Ovary (tissue), 10 donors: ENCODE results near the gene ADRB1. TPM values are rescaled to one million over a fixed set of nuclear protein-coding genes. Genes with fewer than 3 reads are reported as not detected.

Experiments used
- DNase-seq, 5 donors: peaks; one replicate each; pipeline ENCODE4 v3.0.0-alpha.2; 2019 to 2020
- H3K27ac ChIP-seq, 2 donors: fragments of 200-600 bp; one replicate each; pipeline versions ENCODE4 v1.5.1 to v1.8.0; 2019 to 2022
- H3K27me3 ChIP-seq: fragments of 200-600 bp; one replicate; pipeline ENCODE4 v1.8.0; 2022
- H3K36me3 ChIP-seq: fragments of 200-600 bp; sonication (generic); one replicate; pipeline ENCODE4 v1.5.1; 2019
- H3K4me1 ChIP-seq: one replicate; pipeline ENCODE4 v1.8.1; 2013; ENCODE audit warnings: mild to moderate bottlenecking, moderate library complexity; ENCODE audit not compliant: insufficient read depth
- H3K4me3 ChIP-seq: fragments of 200-600 bp; sonication (generic); one replicate; pipeline ENCODE4 v1.5.1; 2017
- H3K9me3 ChIP-seq, 2 donors: fragments of 200-600 bp in 1 of 2; sonication (generic) in 1 of 2; one replicate each; pipeline versions ENCODE4 v1.5.1 to v1.8.1; 2013 to 2019; ENCODE audit warnings: mild to moderate bottlenecking in 1 of 2, moderate library complexity in 1 of 2
- EP300 ChIP-seq: sonication (generic); formaldehyde crosslinking; IDR thresholded peaks from one replicate; pipeline ENCODE4 v1.6.1; 2017; ENCODE audit warnings: antibody characterized with exemption
- POLR2A ChIP-seq: fragments of 450-650 bp; IDR thresholded peaks from one replicate; pipeline ENCODE4 v1.6.1; 2017; ENCODE audit warnings: antibody characterized with exemption, mild to moderate bottlenecking, moderate library complexity
- WGBS, 3 donors: extraction: QIAGEN DNeasy Blood & Tissue Kit in 1 of 3; methylation state at CpG; one replicate each; pipeline versions ENCODE4 v1.1.5 to v1.1.7; 2013 to 2017; 5-methylcytosine and 5-hydroxymethylcytosine counted together
- intact Hi-C, 4 donors: fragments of 100-400 bp; cut with DNase I; formaldehyde crosslinking; loops; one replicate each; pipeline versions ENCODE4 v1.11.0 to v1.15.1; 2022 to 2023
- long read RNA-seq, 3 donors: library from polyadenylated mRNA in 2 of 3; unstranded in 2 of 3; transcript quantifications; one replicate each; pipeline ENCODE4 v2.0.0 and lab custom pipeline, GENCODE V29; 2021 to 2026
- polyA plus RNA-seq, 2 donors: library from polyadenylated mRNA; stranded (reverse); fragments of 200-250 nt in 1 of 2; fragments of 350-450 nt in 1 of 2; fragmentation: Illumina TruSeq in 1 of 2; extraction: RNeasy Lipid Tissue Mini Kit (QIAGEN cat#74804) in 1 of 2; gene quantifications; one replicate each; pipeline ENCODE4 v1.2.3, GENCODE V29; 2013 to 2014
- total RNA-seq, 7 donors: library from RNA; depleted of rRNA in 2 of 7; stranded (reverse); fragments of >200 nt in 2 of 7; fragmentation: NEBNext Ultra II Directional in 3 of 7; extraction: Animal tissue kit (Norgen Biotek cat#: 25700) in 3 of 7; gene quantifications; one replicate each; pipeline versions ENCODE4 v1.1.0 to v1.2.4, GENCODE V29; 2016 to 2023
- TF ChIP-seq, protein P1 (sequence below), 3 donors: fragments of 450-650 bp in 2 of 3; fragments of 200-600 bp in 1 of 3; IDR thresholded peaks; one replicate each; pipeline versions ENCODE4 v1.5.1 to v1.8.0; 2016 to 2022; ENCODE audit warnings: antibody characterized with exemption in 3 of 3, mild to moderate bottlenecking in 1 of 3
- donor health status: DM: no; HTN: no; CAD: no; lungs with moderate emphysema.
- donor health status: DM: no; HTN: no; CAD: no.
- donor health status: Bipolar disorder and iron deficiency.
- donor health status: DM: yes; HTN: yes; CAD: no.
- donor health status: DM: no; HTN: no; CAD: no.
- donor health status: DM: yes; HTN: yes; CAD: no.

The ADRB1 gene
- total RNA-seq (1 to 10 TPM in 1 of 7 donors, under 1 TPM in 4, not detected in 2; 0.13 to 1.1 (median 0.24) TPM), polyA plus RNA-seq (under 1 TPM in 1 of 2 donors, not detected in 1; 0.13 TPM)
- long read RNA-seq, donor 1, result 0 reads
- long read RNA-seq, donor 2, partial matches to known transcripts, result 0 of 2 reads
- long read RNA-seq, donor 2, other reads (novel, unspliced or antisense), result 0 of 2 reads
- long read RNA-seq, donor 3, partial matches to known transcripts, result 0 of 1 reads
- long read RNA-seq, donor 3, other reads (novel, unspliced or antisense), result 0 of 1 reads

GRCh38 chr10:114043532-114044246, at the start of gene ADRB1:
ADRB1 (plus strand) TSS chr10:114043866; CDS start chr10:114044133, 267 bp downstream.
- intact Hi-C loops, result no loop called here
- peak in 1 of 5 donors; percentile 41 for DNase-seq
- peak within 1 kb of the TSS; percentile 23 for H3K4me3 ChIP-seq
- H3K36me3 ChIP-seq, result no peaks in the 10 kb centered on the region
- TF ChIP-seq EP300, result no peak
- no peak for TF ChIP-seq POLR2A
- TF ChIP-seq, protein P1, sequence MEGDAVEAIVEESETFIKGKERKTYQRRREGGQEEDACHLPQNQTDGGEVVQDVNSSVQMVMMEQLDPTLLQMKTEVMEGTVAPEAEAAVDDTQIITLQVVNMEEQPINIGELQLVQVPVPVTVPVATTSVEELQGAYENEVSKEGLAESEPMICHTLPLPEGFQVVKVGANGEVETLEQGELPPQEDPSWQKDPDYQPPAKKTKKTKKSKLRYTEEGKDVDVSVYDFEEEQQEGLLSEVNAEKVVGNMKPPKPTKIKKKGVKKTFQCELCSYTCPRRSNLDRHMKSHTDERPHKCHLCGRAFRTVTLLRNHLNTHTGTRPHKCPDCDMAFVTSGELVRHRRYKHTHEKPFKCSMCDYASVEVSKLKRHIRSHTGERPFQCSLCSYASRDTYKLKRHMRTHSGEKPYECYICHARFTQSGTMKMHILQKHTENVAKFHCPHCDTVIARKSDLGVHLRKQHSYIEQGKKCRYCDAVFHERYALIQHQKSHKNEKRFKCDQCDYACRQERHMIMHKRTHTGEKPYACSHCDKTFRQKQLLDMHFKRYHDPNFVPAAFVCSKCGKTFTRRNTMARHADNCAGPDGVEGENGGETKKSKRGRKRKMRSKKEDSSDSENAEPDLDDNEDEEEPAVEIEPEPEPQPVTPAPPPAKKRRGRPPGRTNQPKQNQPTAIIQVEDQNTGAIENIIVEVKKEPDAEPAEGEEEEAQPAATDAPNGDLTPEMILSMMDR (IDR thresholded peaks at IDR 0.05), result no peak
- H3K9me3 ChIP-seq, result peaks cover 0 to 3% of the 10 kb centered on the region in 2 donors
- 0 to 1% (median 1%) methylated on average over 30 to 85 of the region's 90 CpGs for WGBS, 3 donors
- H3K4me1 ChIP-seq, result peaks cover 4% of the 10 kb centered on the region
- no peaks in the 10 kb centered on the region for H3K27me3 ChIP-seq
- H3K27ac ChIP-seq, result no peak within 1 kb of the TSS

GRCh38 chr10:113995201-113995600, 48.5 kb upstream of the ADRB1 start:
- DNase-seq, result no peak
- H3K4me3 ChIP-seq, result no peak overlapping the region
- no peaks in the 10 kb centered on the region for H3K4me1 ChIP-seq
- no peaks in the 10 kb centered on the region for H3K27me3 ChIP-seq
- no peaks in the 10 kb centered on the region for H3K36me3 ChIP-seq
- no peaks in the 10 kb centered on the region for H3K9me3 ChIP-seq
- TF ChIP-seq EP300, result no peak
- TF ChIP-seq, protein P1 (IDR thresholded peaks at IDR 0.05), result no peak
- H3K27ac ChIP-seq, result no peak overlapping the region
- WGBS, 3 donors, result 64 to 73% (median 68%) methylated on average over 2 of the region's 2 CpGs
- intact Hi-C loops, result no loop called here

DNA sequence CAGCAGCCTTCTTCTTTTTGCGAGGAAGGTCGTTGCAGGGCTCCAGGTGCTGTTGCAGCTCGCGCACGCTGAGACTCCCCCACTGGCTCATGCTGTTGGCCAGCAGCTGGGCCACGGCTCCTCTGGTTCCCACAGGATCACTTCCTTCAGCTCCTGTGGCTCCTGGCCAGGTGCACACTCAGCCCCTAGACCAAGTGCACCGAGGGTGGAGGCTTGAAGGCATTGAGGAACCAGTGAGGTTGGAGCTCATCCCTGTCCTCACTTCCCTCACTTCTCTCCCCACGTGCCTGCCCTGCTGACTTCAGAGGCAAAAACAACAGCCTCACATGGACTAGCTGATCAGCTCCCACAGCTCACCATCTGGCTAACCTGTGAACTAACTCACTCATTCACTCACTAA, 46.2 kb upstream of the ADRB1 start:
- no peak for TF ChIP-seq POLR2A
- TF ChIP-seq, protein P1 (IDR thresholded peaks at IDR 0.05), result no peak
- no peak for TF ChIP-seq EP300
- no peak overlapping the region for H3K4me3 ChIP-seq
- no peak overlapping the region for H3K27ac ChIP-seq
- no peaks in the 10 kb centered on the region for H3K36me3 ChIP-seq
- no peaks in the 10 kb centered on the region for H3K4me1 ChIP-seq
- 20 to 42% (median 27%) methylated on average over 8 of the region's 8 CpGs for WGBS, 3 donors
- no peak for DNase-seq
- no peaks in the 10 kb centered on the region for H3K27me3 ChIP-seq
- H3K9me3 ChIP-seq, result no peaks in the 10 kb centered on the region
- intact Hi-C loops, result no loop called here

- no peak overlapping the region for H3K27ac ChIP-seq
- H3K9me3 ChIP-seq, result no peaks in the 10 kb centered on the region
- no peaks in the 10 kb centered on the region for H3K4me1 ChIP-seq
- no peaks in the 10 kb centered on the region for H3K27me3 ChIP-seq
- WGBS, 3 donors, result 58 to 70% (median 60%) methylated on average over 5 of the region's 5 CpGs
- H3K36me3 ChIP-seq, result no peaks in the 10 kb centered on the region
- TF ChIP-seq, protein P1 (IDR thresholded peaks at IDR 0.05), result no peak
- TF ChIP-seq POLR2A (no peak), EP300 (no peak)
- DNase-seq, result no peak
- intact Hi-C loops, result no loop called here
- no peak overlapping the region for H3K4me3 ChIP-seq
Observed at GRCh38 chr10:113999531-113999930, 44.1 kb upstream of the ADRB1 start.
